ENCODE measurements around the gene FAM20C.
A peak's percentile ranks its signal among the peaks of the same experiment; 100 is the strongest.

The FAM20C gene

DNA sequence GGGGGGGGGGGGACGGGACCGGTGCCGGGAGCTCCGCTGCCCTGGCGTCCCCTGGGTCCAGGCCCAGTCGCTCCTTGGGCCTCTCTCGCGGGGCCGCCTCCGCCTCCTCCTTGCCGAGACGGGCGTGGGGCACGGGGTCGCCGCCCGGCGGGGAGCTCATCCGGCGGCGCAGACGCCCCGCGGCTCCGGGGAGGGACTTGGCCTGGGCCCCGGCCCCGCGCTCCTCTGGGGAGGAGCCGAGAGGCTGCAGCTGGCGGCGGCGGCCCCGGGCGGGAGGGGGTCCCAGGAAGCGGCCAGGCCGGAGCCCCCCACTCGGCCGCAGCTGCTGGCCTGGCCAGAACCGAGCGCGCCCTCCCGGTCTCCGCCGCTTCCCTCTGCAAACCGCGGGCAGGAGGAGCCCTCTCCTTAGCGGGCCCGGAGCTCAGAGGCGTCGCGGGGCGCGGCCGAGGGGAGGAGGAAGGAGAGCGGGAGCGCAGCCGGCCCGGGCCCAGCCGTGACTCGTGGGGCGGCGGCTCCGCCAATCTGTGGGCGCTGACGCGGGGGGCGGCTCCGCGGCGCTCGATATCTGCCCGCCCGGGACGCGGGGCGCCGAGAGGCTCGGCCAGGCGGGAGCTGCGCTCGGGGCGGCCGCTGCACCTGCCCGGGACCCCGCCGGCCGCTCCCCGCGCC lies at the start of gene FAM20C:
TSS of gene FAM20C (plus strand) at position 591 of the 669 bp plus-strand sequence. CDS start 629 bp downstream, outside the sequence.
- peak; percentile 69 for DNase-seq (ENCODE audit: low spot score)

DNA sequence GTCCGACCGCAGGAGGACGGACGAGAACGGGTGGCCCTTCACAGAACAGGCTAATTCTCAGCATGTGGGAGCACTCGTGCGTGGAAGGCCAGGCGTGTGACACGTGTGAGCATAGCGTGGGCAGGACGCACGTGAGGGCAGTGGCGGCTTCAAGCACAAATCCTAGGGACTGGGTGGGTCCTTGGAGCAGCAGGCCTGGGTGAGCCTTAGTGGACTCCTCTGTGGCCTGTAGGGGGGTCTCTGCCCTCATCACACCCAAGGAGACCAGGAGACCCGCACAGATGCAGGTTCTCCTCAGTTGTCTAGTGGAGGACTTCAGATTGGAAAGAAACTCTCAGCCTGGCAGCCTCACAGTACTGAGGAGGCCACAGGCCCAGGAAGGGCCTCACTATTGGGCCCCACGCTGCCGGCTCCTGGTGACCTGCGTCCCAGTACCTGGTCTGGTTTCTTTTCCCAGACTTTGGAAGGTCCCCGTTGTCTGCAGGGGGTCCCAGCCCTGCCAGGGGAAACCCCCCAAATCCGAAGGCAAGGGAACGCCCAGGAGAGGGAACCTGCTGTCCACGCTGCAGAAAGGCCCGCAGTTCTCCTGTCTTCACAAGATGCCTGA lies 49.1 kb upstream of the FAM20C start:
- no peak for DNase-seq (ENCODE audit: low spot score)

DNA sequence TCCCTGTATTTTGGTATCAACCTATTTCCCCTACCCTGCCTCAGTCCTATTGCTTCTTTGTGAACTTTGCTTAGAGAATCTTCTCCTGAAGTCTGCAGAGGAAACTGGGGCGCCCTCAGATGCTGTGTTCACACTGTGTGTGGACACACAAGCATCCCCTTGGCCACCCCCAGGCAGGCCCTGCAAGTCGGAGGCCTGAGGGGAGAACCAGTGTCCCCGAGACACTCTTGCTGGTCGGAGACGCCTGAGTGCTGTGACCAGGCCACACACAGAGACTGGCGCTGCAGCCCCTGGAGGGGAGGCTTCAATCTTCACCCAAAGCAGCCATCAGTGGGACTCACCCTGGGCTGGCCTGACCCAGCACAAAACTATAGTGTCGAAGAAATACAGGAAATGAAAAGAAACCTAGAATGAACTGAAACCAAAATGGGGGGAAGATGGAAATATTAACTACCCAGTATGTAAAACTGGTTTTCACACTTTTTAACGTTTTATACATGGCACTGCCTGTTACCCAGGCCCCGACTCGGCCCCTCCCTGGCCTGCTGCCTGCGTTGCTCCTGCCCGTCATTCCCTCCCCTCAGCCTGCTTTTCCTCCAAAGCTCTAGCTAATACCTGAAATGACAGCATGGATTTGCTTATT lies 48.4 kb upstream of the FAM20C start:
- DNase-seq (ENCODE audit: low spot score), result no peak

DNA sequence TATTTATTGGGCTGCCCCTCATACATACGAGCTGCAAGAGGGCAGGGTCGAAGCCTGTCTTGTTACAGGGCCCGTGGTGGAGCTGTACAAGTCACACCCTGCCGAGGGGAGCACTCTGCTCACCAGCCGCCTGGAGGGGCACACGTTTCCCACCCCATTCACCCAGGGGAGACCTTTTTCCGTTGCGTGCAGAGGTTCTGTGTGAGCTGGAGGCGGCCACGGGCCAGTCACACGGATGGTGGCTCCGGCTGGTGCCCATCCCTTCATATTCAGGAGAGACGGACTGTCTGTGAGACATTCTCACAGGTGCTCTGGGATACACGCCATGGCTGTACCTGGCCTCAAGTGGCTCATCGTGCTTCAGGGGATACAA lies 47.9 kb upstream of the FAM20C start:
- DNase-seq (ENCODE audit: low spot score), result no peak

- DNase-seq (ENCODE audit: low spot score), result no peak
Observed at GRCh38 chr7:145863-146262, 46.5 kb upstream of the FAM20C start.

GRCh38 chr7:148543-148931 lies 43.8 kb upstream of the FAM20C start:
- no peak for DNase-seq (ENCODE audit: low spot score)

DNA sequence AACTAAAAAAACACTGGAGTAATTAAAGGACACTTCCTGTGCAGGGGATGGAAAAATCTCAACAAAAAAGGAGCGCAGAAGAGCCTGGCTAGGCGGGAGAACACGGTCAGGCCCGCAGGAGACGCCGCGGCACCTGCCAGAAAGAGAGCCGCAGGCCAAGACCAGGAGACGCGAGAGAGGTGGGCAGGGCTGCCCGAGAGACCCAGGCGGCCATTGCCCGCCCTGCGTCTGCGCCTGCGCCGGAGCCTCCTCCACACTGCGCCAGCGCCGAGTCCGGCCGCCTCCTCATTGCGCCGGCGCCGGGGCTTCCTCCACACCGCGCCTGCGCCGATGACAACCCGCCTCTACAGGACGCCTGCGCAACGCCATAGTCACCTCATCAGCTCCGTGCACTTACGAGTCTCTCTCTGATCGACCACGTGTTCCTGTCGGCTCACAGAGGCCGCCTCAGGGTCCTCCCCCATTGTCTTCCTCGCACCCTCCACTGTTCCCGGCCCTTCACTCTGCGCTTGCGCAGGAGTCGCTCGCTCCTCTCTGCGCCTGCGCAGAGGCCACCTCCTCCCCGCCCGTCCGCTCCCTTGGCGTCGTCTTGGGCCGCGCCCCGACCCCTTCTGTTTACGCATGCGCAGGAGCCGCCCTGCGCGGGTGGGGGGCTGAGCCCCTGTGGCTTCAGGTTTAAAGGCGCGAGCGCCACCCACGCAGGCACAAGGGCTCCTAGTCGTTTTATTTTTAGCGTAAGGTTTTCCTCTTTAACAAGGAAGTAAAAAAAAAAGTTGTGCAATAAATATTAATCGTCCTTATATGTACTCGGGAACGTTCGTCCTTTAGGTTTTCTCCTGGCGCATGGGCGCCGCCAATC lies 43.2 kb upstream of the FAM20C start:
- peak; percentile 100 for DNase-seq (ENCODE audit: low spot score)

- DNase-seq (ENCODE audit: low spot score), result peak; percentile 79
Observed at GRCh38 chr7:149791-150636, 42.4 kb upstream of the FAM20C start.

DNA sequence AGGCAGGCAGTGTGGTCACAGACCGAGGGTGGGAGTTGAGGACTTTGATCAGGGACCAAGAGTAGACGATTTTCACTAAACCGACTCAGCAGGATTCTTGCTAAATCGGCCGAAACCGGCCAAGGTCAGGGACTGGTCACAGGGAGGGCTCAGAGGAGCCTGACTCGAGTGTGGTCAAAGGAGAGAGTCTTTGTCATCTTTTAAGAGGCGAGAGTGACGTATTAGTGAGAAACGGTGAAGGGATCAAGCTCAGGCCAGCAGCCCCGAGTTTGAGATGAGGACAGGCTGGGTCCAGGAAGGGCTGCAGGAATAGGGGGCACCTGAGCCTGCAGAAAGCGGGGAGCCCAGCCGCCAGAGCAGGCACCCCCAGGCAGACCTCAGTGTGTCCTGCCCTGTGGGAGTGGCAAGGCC lies 41.6 kb upstream of the FAM20C start:
- no peak for DNase-seq (ENCODE audit: low spot score)

- no peak for DNase-seq (ENCODE audit: low spot score)
Observed at GRCh38 chr7:151346-152050, 40.9 kb upstream of the FAM20C start.

- DNase-seq (ENCODE audit: low spot score), result peak; percentile 69
Observed at GRCh38 chr7:152702-153391, 39.5 kb upstream of the FAM20C start.

DNA sequence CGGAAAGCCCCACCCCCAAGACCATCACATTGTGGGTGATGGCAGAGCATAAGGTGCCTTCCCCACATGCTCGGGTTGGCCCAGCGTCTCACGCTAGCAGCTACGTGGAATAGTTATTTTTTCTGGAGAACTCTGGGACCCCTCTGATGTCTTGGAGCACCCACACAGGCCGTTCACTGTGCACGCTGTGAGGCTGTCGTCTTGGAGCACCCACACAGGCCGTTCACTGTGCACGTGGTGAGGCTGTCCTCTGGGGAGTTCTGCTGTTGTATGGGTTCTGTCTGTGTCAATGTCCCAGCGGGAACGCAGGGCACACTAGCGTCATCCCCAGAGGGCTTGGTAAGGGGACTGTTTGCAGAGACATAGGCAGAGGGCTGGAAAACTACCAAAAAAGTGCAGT lies 38.8 kb upstream of the FAM20C start:
- DNase-seq (ENCODE audit: low spot score), result no peak

GRCh38 chr7:154096-154799 lies 38.1 kb upstream of the FAM20C start:
- DNase-seq (ENCODE audit: low spot score), result no peak

DNA sequence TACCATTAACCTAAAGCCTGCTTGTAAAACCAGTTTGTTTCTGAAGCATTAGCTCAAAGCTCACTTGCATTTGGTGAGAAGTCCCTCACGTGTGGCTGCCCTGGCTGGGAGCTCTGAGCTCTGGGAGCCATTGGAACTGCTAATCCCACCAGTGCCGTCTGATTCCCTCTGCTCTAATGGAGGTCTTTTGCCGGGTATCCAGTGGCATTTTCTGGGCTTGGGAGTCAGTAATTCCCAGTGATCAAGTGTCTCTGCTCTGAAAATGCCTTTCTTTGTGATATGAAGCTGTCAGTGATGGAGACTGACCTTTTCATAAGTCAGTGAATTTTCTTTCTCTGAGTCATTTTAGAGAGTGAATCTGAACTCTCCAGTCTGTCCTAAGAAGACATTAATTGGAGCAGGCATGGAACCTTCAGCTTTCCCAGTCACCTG lies 36.9 kb upstream of the FAM20C start:
- no peak for DNase-seq (ENCODE audit: low spot score)

DNA sequence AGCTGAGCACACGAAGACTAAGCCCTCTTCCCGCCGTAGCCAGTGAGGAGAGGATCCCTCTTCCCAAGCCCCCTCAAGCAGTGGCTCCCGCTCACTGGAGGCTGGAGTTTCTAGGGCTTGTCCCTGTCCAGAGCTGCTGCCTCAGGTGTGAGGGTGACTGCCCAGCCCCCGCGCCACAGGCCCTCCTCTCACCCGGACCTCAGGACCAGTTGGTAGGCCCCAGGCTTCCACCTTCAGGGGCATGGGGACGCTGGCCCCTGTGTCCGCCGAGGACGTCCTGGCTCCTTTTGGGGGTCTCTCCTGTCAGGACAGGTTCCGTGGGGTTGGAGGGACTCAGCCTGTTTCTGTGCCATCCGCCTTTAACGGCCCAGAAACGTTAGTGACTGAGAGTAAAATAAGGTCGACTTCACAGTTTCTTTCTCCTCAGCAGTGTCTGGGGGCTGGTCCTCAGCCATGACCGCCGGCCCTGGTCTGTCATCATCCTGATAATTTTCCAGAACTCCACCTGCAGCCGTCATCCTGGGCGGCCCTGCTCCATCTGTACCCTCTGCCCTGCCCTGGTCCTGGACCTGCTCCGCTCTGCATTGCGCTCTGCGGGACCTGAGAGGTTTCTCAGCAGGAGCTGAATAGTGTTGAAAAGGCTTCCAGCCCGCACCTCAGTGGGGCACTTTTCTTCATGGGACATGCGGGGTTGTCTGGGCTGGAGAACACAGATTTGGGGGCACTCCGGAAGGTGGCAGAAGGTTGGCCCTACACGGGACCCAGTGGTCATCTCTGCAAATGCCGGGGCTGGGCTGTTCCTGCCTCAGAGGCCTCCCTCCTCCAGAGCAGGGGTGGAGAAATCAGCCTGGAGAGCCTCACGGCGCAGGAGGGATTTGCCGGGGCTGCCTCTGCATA lies 36.0 kb upstream of the FAM20C start:
- DNase-seq (ENCODE audit: low spot score), result no peak

DNA sequence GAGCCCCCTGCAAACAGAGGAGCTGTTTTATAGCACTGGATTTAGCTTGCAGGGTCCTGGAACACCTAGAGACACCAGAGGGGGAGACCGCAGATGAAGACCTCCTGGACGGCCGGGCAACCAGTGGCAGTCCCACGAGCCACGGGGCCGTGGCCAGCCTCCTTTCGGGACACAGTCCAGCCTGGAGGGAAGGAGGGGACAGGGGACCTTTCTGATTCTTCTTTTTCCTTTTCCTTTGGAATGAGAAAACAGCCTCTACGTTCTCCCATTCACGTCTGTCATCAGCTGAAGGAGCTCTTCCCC lies 35.4 kb upstream of the FAM20C start:
- DNase-seq (ENCODE audit: low spot score), result no peak

DNA sequence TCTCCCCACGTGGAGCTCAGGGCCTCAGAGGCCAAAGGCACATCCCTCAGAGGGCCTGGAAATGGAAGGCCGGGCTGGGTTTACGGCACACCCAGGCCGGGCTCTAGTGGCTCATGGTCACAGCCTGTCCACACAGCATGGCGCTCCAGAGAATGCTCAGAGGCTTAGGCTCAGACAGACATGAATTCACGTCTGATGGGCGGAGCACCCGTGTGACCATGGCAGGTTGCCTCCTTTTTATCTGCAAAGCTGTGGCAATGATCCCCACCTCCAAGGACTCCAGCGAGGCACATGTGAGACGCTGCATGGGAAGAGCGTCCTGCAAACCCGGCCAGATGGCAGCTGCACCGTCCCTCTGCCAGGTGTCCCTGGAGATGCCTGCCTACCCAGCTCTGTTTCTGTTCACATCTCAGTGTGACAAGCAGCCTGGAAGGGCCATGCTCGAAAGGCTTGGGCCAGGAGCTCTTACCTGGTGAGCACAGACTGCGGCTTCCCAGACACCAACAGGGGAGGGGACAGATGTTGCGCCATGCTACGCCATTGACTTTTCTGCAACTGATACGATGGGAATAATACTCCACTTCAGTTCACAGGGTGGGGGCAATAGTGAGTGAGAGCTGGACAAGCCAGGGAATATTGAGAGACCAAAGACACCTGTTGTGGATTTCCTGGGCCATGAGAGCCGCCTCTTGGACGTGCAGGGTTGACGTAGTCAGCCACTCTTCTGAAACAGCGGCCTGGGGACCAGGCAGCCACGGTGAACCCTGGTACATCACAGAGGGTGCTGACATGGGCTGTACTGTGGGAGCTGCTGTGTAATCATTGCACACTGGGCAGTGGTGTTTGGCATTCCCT lies 34.4 kb upstream of the FAM20C start:
- DNase-seq (ENCODE audit: low spot score), result no peak

DNA sequence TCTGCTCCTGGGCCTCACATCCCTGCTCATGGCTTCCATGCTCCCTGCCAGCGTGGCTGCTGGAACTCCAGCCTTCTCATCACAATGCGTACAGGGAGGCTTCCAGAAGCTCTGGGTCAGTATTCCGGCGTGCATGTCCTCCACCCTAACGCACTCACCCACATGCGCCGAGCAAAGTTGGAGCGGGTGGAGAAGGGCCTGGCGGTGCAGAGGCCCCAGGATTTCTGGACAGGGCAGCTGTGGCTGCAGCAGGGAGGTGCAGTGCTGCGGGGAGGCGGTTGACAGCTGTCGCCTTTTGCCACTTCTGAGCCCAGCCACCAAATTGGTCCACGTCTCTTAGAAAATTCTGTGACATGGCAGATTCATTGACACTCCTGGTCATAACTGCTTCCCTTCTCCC lies 33.6 kb upstream of the FAM20C start:
- DNase-seq (ENCODE audit: low spot score), result no peak
